ENCODE data around the gene MAPKAPK2.

The MAPKAPK2 gene

GRCh38 chr1:206661161-206661820 is 23.4 kb upstream of the MAPKAPK2 start:
- no peak for DNase-seq

GRCh38 chr1:206662396-206663092 is 22.2 kb upstream of the MAPKAPK2 start:
- DNase-seq: no peak

GRCh38 chr1:206663362-206663761 is 21.3 kb upstream of the MAPKAPK2 start:
- DNase-seq: no peak

GRCh38 chr1:206663832-206664652 is 20.7 kb upstream of the MAPKAPK2 start:
- DNase-seq: peak; percentile 54 to 55

GRCh38 chr1:206664740-206665139 is 20.0 kb upstream of the MAPKAPK2 start:
- no peak for DNase-seq

- no peak for DNase-seq
These were observed 18.6 kb upstream of the MAPKAPK2 start for GRCh38 chr1:206666031-206666561.

GRCh38 chr1:206666954-206667665 is 17.6 kb upstream of the MAPKAPK2 start:
- DNase-seq: no peak

- DNase-seq: no peak
These were observed 16.4 kb upstream of the MAPKAPK2 start for GRCh38 chr1:206668351-206668750.

- DNase-seq: no peak
These were observed 15.8 kb upstream of the MAPKAPK2 start for GRCh38 chr1:206668874-206669410.

- no peak for DNase-seq
These were observed 12.6 kb upstream of the MAPKAPK2 start for GRCh38 chr1:206672011-206672688.

GRCh38 chr1:206672844-206673758 is 11.6 kb upstream of the MAPKAPK2 start:
- no peak for DNase-seq

- no peak for DNase-seq
These were observed 10.5 kb upstream of the MAPKAPK2 start for GRCh38 chr1:206674236-206674635.

GRCh38 chr1:206674745-206675175 is 9.9 kb upstream of the MAPKAPK2 start:
- DNase-seq: no peak

- no peak for DNase-seq
These were observed 8.2 kb upstream of the MAPKAPK2 start for GRCh38 chr1:206676499-206676898.

GRCh38 chr1:206678490-206678889 is 6.2 kb upstream of the MAPKAPK2 start:
- no peak for DNase-seq

GRCh38 chr1:206679738-206680211 is 4.9 kb upstream of the MAPKAPK2 start:
- DNase-seq: no peak

- DNase-seq: no peak
These were observed 4.4 kb upstream of the MAPKAPK2 start for GRCh38 chr1:206680279-206680678.

GRCh38 chr1:206681359-206681758 is 3.3 kb upstream of the MAPKAPK2 start:
- DNase-seq: no peak

- DNase-seq: no peak
These were observed 2.6 kb upstream of the MAPKAPK2 start for GRCh38 chr1:206682111-206682510.

- DNase-seq: no peak
These were observed 1.4 kb upstream of the MAPKAPK2 start for GRCh38 chr1:206683313-206683712.

GRCh38 chr1:206684003-206684402 is 702 bp upstream of the MAPKAPK2 start:
- no peak for DNase-seq
